Fibroblast of lung (primary cell): ENCODE measurements around the gene MPP2. TPM values are rescaled to one million over a fixed set of nuclear protein-coding genes. Genes with fewer than 3 reads are reported as not detected.

Source experiments
- DNase-seq, 2 donors: peaks; one replicate each; pipeline versions ENCODE4 v3.0.0 to v3.0.0-alpha.2; 2010; ENCODE audit warnings: low read depth in 2 of 2
- H2AFZ ChIP-seq: 2 replicates; pipeline ENCODE4 v1.5.1; 2012; ENCODE audit warnings: low read length, control low read depth, inconsistent platforms
- H3K27ac ChIP-seq: 2 replicates; pipeline ENCODE4 v1.5.1; 2011; ENCODE audit warnings: low read length, control low read depth; ENCODE audit not compliant: insufficient read depth
- H3K27me3 ChIP-seq: 2 replicates; pipeline ENCODE4 v1.5.1; 2011; ENCODE audit warnings: mild to moderate bottlenecking, low read length; ENCODE audit not compliant: control insufficient read depth, insufficient read depth
- H3K36me3 ChIP-seq: 2 replicates; pipeline ENCODE4 v1.5.1; 2011; ENCODE audit warnings: low read length; ENCODE audit not compliant: control insufficient read depth, insufficient read depth
- H3K4me1 ChIP-seq: 2 replicates; pipeline ENCODE4 v1.5.1; 2011; ENCODE audit warnings: low read length; ENCODE audit not compliant: control insufficient read depth, insufficient read depth; ENCODE audit errors: extremely low read depth
- H3K4me2 ChIP-seq: 2 replicates; pipeline ENCODE4 v1.5.1; 2011; ENCODE audit warnings: low read length, control low read depth; ENCODE audit not compliant: insufficient read depth; ENCODE audit errors: extremely low read depth
- H3K4me3 ChIP-seq, 4 experiments: fragments of 200-600 bp in 1 of 4; sonication (generic) in 1 of 4; replicated peaks in 1 of 4; 2 replicates each; pipeline ENCODE4 v1.5.1; 2011 to 2016; ENCODE audit warnings: low read length in 4 of 4, low read depth in 3 of 4, mild to moderate bottlenecking in 3 of 4, control low read depth in 2 of 4, inconsistent platforms in 1 of 4, mixed read lengths in 1 of 4; ENCODE audit not compliant: insufficient read depth in 1 of 4; ENCODE audit errors: control extremely low read depth in 1 of 4
- H3K79me2 ChIP-seq: 2 replicates; pipeline ENCODE4 v1.5.1; 2012; ENCODE audit warnings: mild to moderate bottlenecking, low read length, inconsistent platforms; ENCODE audit not compliant: control insufficient read depth, insufficient read depth
- H3K9ac ChIP-seq: 2 replicates; pipeline ENCODE4 v1.5.1; 2011; ENCODE audit warnings: mild to moderate bottlenecking, low read length, control low read depth; ENCODE audit not compliant: insufficient read depth
- H3K9me3 ChIP-seq: 2 replicates; pipeline ENCODE4 v1.5.1; 2012; ENCODE audit warnings: low read depth, low read length; ENCODE audit not compliant: control insufficient read depth, insufficient read depth
- H4K20me1 ChIP-seq: 2 replicates; pipeline ENCODE4 v1.5.1; 2011; ENCODE audit warnings: low read length; ENCODE audit not compliant: control insufficient read depth, insufficient read depth; ENCODE audit errors: extremely low read depth
- EZH2 ChIP-seq: IDR thresholded peaks from 2 replicates; pipeline ENCODE4 v1.5.1; 2012; ENCODE audit warnings: low read length, control low read depth, mild to moderate bottlenecking; ENCODE audit errors: missing control alignments
- polyA plus RNA-seq, 2 donors: library from polyadenylated mRNA; depleted of rRNA in 1 of 2; stranded (reverse) in 1 of 2; unstranded in 1 of 2; fragments of >200 nt; gene quantifications; 2 replicates each; pipeline ENCODE4 v1.2.1, GENCODE V29; 2011 to 2012; ENCODE audit warnings: missing spikeins in 1 of 2
- total RNA-seq: library from RNA; depleted of rRNA; stranded (reverse); fragments of >200 nt; gene quantifications from 2 replicates; pipeline ENCODE4 v1.2.1, GENCODE V29; 2014
- TF ChIP-seq, protein P1 (sequence below), 2 donors: IDR thresholded peaks in 1 of 2; conservative IDR thresholded peaks in 1 of 2; 1 replicate in 1 of 2; 2 replicates in 1 of 2; pipeline ENCODE4 v1.5.1; 2011 to 2012; ENCODE audit warnings: low read length in 2 of 2, control low read depth in 1 of 2, inconsistent platforms in 1 of 2, low read depth in 1 of 2, mild to moderate bottlenecking in 1 of 2

MPP2 gene
- total and polyA plus RNA-seq, 2 donors (not counting 1 experiment from before 2014, with no cell fraction given) = 1.2 to 2.1 TPM

- TF ChIP-seq, protein P1, sequence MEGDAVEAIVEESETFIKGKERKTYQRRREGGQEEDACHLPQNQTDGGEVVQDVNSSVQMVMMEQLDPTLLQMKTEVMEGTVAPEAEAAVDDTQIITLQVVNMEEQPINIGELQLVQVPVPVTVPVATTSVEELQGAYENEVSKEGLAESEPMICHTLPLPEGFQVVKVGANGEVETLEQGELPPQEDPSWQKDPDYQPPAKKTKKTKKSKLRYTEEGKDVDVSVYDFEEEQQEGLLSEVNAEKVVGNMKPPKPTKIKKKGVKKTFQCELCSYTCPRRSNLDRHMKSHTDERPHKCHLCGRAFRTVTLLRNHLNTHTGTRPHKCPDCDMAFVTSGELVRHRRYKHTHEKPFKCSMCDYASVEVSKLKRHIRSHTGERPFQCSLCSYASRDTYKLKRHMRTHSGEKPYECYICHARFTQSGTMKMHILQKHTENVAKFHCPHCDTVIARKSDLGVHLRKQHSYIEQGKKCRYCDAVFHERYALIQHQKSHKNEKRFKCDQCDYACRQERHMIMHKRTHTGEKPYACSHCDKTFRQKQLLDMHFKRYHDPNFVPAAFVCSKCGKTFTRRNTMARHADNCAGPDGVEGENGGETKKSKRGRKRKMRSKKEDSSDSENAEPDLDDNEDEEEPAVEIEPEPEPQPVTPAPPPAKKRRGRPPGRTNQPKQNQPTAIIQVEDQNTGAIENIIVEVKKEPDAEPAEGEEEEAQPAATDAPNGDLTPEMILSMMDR (conservative IDR thresholded peaks at IDR 0.05 in 1 of 2, IDR thresholded peaks at IDR 0.05 in 1 of 2; ENCODE audit: low read depth in 1 of 2, low read length in 2 of 2) = no peak
- TF ChIP-seq EZH2 = no peak
- H3K4me3 ChIP-seq = no peak overlapping the region
- H3K4me1 ChIP-seq = no peaks in the 10 kb centered on the region
- no peak for DNase-seq
- no peaks in the 10 kb centered on the region for H3K79me2 ChIP-seq
- peaks cover 21% of the 10 kb centered on the region for H3K27me3 ChIP-seq
- H3K9ac ChIP-seq = no peak overlapping the region
- no peaks in the 10 kb centered on the region for H4K20me1 ChIP-seq
- H3K27ac ChIP-seq = no peak overlapping the region
- H3K36me3 ChIP-seq = no peaks in the 10 kb centered on the region
- no peaks in the 10 kb centered on the region for H3K9me3 ChIP-seq
- no peak overlapping the region for H3K4me2 ChIP-seq
- no peak overlapping the region for H2AFZ ChIP-seq
Measured at GRCh38 chr17:43860927-43861622, 46.3 kb downstream of the MPP2 start.

DNA sequence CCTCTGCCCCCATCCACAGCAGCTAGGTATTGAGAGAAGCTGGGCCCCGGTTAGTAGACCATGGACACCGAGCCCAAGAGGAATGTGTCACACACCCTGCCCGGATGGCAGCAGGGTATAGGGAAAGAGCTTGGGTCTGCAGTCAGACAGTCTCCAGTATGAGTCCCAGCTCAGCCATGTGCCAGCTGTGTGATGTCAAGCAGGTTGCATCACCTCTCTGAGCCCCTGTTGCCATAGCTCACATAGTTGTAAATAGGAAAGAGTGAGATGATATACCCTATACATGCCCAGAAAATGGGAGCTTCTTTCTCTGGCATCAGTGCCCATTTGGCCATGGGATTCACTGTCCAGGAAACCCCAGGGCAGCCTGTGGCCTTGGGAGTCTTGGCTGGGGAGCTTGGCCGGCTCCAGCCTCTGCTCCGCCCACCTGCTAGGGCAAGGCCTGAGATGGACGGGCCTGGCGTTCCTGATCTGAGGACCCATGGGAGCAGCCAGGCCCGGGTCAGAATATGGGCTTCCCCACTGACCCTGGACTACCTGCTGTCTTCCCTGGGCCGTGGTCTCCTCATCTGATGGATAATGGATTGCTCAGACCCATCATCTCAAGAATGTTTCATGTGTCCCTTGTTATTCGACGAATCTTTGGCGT, 47.1 kb downstream of the MPP2 start:
- Histone ChIP-seq H3K4me1 (no peaks in the 10 kb centered on the region), H2AFZ (no peak overlapping the region), H3K27me3 (peaks cover 17% of the 10 kb centered on the region), H3K27ac (no peak overlapping the region), H4K20me1 (no peaks in the 10 kb centered on the region), H3K4me2 (no peak overlapping the region), H3K9me3 (no peaks in the 10 kb centered on the region), H3K36me3 (no peaks in the 10 kb centered on the region), H3K79me2 (no peaks in the 10 kb centered on the region), H3K9ac (no peak overlapping the region), H3K4me3 (no peak overlapping the region)
- DNase-seq = peak in 1 of 2 donors; percentile 20
- TF ChIP-seq, protein P1 (conservative IDR thresholded peaks at IDR 0.05 in 1 of 2, IDR thresholded peaks at IDR 0.05 in 1 of 2; ENCODE audit: low read depth in 1 of 2, low read length in 2 of 2) = no peak
- no peak for TF ChIP-seq EZH2

DNA sequence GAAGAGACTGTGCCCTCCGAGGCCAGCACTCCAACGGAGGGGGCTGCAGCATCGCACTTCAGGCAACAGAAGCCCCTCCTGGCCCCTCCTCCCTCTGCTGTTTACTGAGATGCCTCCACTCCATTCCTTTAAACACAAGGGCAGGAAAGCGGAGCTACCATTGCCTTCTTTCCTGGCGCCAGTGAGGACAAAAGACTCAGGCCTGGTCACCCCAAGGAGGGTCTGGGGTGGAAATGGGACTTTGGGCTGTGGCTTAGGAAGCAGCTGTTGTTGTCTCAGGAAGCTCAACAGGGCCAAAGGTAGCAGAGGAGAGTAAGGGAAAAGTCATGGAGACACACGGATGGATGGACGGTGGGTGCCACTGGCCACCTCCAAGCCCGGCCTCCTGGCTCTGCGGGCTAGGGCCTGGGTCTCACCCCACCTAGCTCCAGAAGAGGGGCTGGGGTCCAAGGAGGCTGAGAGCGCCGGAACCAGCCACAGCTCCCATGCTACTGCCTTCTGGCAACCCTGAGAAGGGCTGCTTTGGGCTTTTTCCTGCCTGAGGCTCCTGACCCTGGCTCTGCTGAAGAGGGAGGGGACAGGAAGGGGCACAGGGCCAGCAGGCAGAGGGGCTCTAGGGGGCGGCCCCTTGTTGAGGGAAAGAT, 49.3 kb downstream of the MPP2 start:
- no peak overlapping the region for H3K4me2 ChIP-seq
- TF ChIP-seq, protein P1 (conservative IDR thresholded peaks at IDR 0.05 in 1 of 2, IDR thresholded peaks at IDR 0.05 in 1 of 2; ENCODE audit: low read depth in 1 of 2, low read length in 2 of 2) = no peak
- no peaks in the 10 kb centered on the region for H3K4me1 ChIP-seq
- H3K79me2 ChIP-seq = no peaks in the 10 kb centered on the region
- H4K20me1 ChIP-seq = no peaks in the 10 kb centered on the region
- no peaks in the 10 kb centered on the region for H3K9me3 ChIP-seq
- no peak overlapping the region for H3K27ac ChIP-seq
- peaks cover 17% of the 10 kb centered on the region for H3K27me3 ChIP-seq
- no peak overlapping the region for H2AFZ ChIP-seq
- H3K36me3 ChIP-seq = no peaks in the 10 kb centered on the region
- no peak overlapping the region for H3K4me3 ChIP-seq
- H3K9ac ChIP-seq = no peak overlapping the region
- no peak for DNase-seq
